Small intestine (tissue), 7 donors: ENCODE data around the gene MBLAC1. TPM values are rescaled to one million over a fixed set of nuclear protein-coding genes. Genes with fewer than 3 reads are reported as not detected.
"Not testable (repeated sequence)": the region's sequence is repeated elsewhere in the genome, so short reads cannot be mapped to it uniquely, and the experiment has no call there.

ENCODE experiments used
- DNase-seq, 2 donors: peaks; one replicate each; pipeline versions ENCODE4 v3.0.0 to v3.0.0-alpha.2; 2013
- FAIRE-seq: peaks from 2 replicates; lab custom pipeline; 2012; peaks lifted over from hg19 to GRCh38; lab: Jason Lieb, UNC
- H3K27ac ChIP-seq, 3 donors: one replicate each; pipeline ENCODE4 v1.5.1; 2013; ENCODE audit warnings: low read length in 2 of 3, mild to moderate bottlenecking in 2 of 3, control low read depth in 1 of 3, inconsistent platforms in 1 of 3, low read depth in 1 of 3, moderate library complexity in 1 of 3
- H3K27me3 ChIP-seq, 3 donors: one replicate each; pipeline ENCODE4 v1.6.1; 2013; ENCODE audit warnings: low read length in 3 of 3, inconsistent platforms in 1 of 3; ENCODE audit not compliant: control insufficient read depth in 3 of 3, insufficient read depth in 3 of 3
- H3K36me3 ChIP-seq, 3 donors: one replicate each; pipeline ENCODE4 v1.6.1; 2013; ENCODE audit warnings: low read length in 3 of 3, inconsistent platforms in 1 of 3, low read depth in 1 of 3, mild to moderate bottlenecking in 1 of 3, moderate library complexity in 1 of 3; ENCODE audit not compliant: control insufficient read depth in 3 of 3, insufficient read depth in 2 of 3
- H3K4me1 ChIP-seq, 3 donors: one replicate each; pipeline ENCODE4 v1.6.1; 2013; ENCODE audit warnings: low read length in 2 of 3, inconsistent platforms in 1 of 3, low read depth in 1 of 3, mild to moderate bottlenecking in 1 of 3, moderate library complexity in 1 of 3; ENCODE audit not compliant: control insufficient read depth in 3 of 3, insufficient read depth in 2 of 3
- H3K4me3 ChIP-seq, 3 donors: one replicate each; pipeline ENCODE4 v1.5.1; 2013; ENCODE audit warnings: low read length in 3 of 3, control low read depth in 1 of 3, inconsistent platforms in 1 of 3, low read depth in 1 of 3, mild to moderate bottlenecking in 1 of 3, moderate library complexity in 1 of 3
- H3K9me3 ChIP-seq, 2 donors: one replicate each; pipeline ENCODE4 v1.6.1; 2013; ENCODE audit warnings: low read depth in 1 of 2, low read length in 1 of 2; ENCODE audit not compliant: control insufficient read depth in 2 of 2, insufficient read depth in 1 of 2
- WGBS, 3 donors: extraction: QIAGEN DNeasy Blood & Tissue Kit; methylation state at CpG; one replicate each; pipeline ENCODE4 v1.1.7; 2013; 5-methylcytosine and 5-hydroxymethylcytosine counted together
- polyA plus RNA-seq, 4 donors: library from polyadenylated mRNA; stranded (reverse) in 3 of 4; unstranded in 1 of 4; fragments of 200-250 nt in 3 of 4; fragments of 120-200 nt in 1 of 4; gene quantifications; one replicate each; pipeline versions ENCODE4 v1.2.1 to v1.2.3, GENCODE V29; 2013
- donor health status: healthy with polysubstance abuse.
- donor health status: control.
- donor health status: control.
- donor health status: Bipolar disorder and iron deficiency.
- donor health status: healthy.

The MBLAC1 gene
- polyA plus RNA-seq, 4 donors = 2.0 to 3.3 (median 2.7) TPM

- no peaks in the 10 kb centered on the region for H3K36me3 ChIP-seq
- 9 to 19% (median 10%) methylated on average over 3 of the region's 3 CpGs for WGBS, 3 donors
- no peaks in the 10 kb centered on the region for H3K27me3 ChIP-seq
- no peak for FAIRE-seq
- no peaks in the 10 kb centered on the region for H3K9me3 ChIP-seq
- peak; percentile 75 to 76 for DNase-seq
- no peak overlapping the region for H3K27ac ChIP-seq
- no peak overlapping the region for H3K4me3 ChIP-seq
- H3K4me1 ChIP-seq = peaks cover 3 to 12% (median 5%) of the 10 kb centered on the region in 3 donors
These were observed 6.0 kb downstream of the MBLAC1 start for GRCh38 chr7:100132697-100133151.

GRCh38 chr7:100137851-100138760 lies 11.3 kb downstream of the MBLAC1 start:
- Histone ChIP-seq H3K4me1 (peaks cover 0 to 7% (median 6%) of the 10 kb centered on the region in 3 donors), H3K27me3 (no peaks in the 10 kb centered on the region), H3K36me3 (no peaks in the 10 kb centered on the region), H3K4me3 (no peak overlapping the region), H3K9me3 (no peaks in the 10 kb centered on the region), H3K27ac (no peak overlapping the region)
- DNase-seq (peak in 1 of 2 donors; percentile 69), FAIRE-seq (no peak)
- 38 to 64% (median 56%) methylated on average over 13 of the region's 13 CpGs for WGBS, 3 donors

- Histone ChIP-seq H3K4me1 (peaks cover 0 to 7% (median 6%) of the 10 kb centered on the region in 3 donors), H3K9me3 (no peaks in the 10 kb centered on the region), H3K27ac (peak overlapping the region in 2 of 3 donors; percentile 55 to 94), H3K27me3 (no peaks in the 10 kb centered on the region), H3K4me3 (no peak overlapping the region), H3K36me3 (no peaks in the 10 kb centered on the region)
- DNase-seq (peak; percentile 69 to 79), FAIRE-seq (no peak)
- 14 to 36% (median 32%) methylated on average over 3 of the region's 3 CpGs for WGBS, 3 donors
These were observed 14.8 kb downstream of the MBLAC1 start for GRCh38 chr7:100141555-100141949.

GRCh38 chr7:100142461-100142860 lies 15.7 kb downstream of the MBLAC1 start:
- no peaks in the 10 kb centered on the region for H3K27me3 ChIP-seq
- 92 to 95% (median 94%) methylated on average over 3 of the region's 3 CpGs for WGBS, 3 donors
- H3K36me3 ChIP-seq = no peaks in the 10 kb centered on the region
- H3K4me3 ChIP-seq = no peak overlapping the region
- H3K4me1 ChIP-seq = peaks cover 0 to 7% (median 6%) of the 10 kb centered on the region in 3 donors
- no peak overlapping the region for H3K27ac ChIP-seq
- H3K9me3 ChIP-seq = no peaks in the 10 kb centered on the region
- no peak for FAIRE-seq
- DNase-seq = no peak

GRCh38 chr7:100146350-100146749 lies 19.6 kb downstream of the MBLAC1 start:
- H3K36me3 ChIP-seq, H3K27ac ChIP-seq, H3K9me3 ChIP-seq, DNase-seq, FAIRE-seq, H3K4me3 ChIP-seq, H3K27me3 ChIP-seq: not testable (repeated sequence)
- whole genome bisulfite sequencing, 3 donors = 79 to 97% (median 88%) methylated on average over 4 of the region's 4 CpGs
- H3K4me1 ChIP-seq = peaks cover 0 to 11% (median 4%) of the 10 kb centered on the region in 3 donors

GRCh38 chr7:100147278-100147677 lies 20.5 kb downstream of the MBLAC1 start:
- no peak overlapping the region for H3K27ac ChIP-seq
- DNase-seq (no peak), FAIRE-seq (no peak)
- peaks cover 0 to 7% (median 0%) of the 10 kb centered on the region in 3 donors for H3K36me3 ChIP-seq
- no peak overlapping the region for H3K4me3 ChIP-seq
- WGBS, 3 donors = 96% methylated on average over 2 of the region's 2 CpGs
- H3K9me3 ChIP-seq = no peaks in the 10 kb centered on the region
- H3K27me3 ChIP-seq = no peaks in the 10 kb centered on the region
- H3K4me1 ChIP-seq = peaks cover 0 to 7% (median 4%) of the 10 kb centered on the region in 3 donors

- H3K9me3 ChIP-seq = no peaks in the 10 kb centered on the region
- WGBS, 3 donors = 5 to 12% (median 8%) methylated on average over 14 of the region's 14 CpGs
- H3K4me3 ChIP-seq = peak overlapping the region; percentile 31 to 47 (median 33)
- DNase-seq (no peak), FAIRE-seq (no peak)
- H3K4me1 ChIP-seq = peaks cover 0 to 12% (median 4%) of the 10 kb centered on the region in 3 donors
- H3K27me3 ChIP-seq = no peaks in the 10 kb centered on the region
- H3K27ac ChIP-seq = peak overlapping the region; percentile 43 to 84 (median 82)
- H3K36me3 ChIP-seq = peaks cover 0 to 13% (median under 1%) of the 10 kb centered on the region in 3 donors
These were observed 21.4 kb downstream of the MBLAC1 start for GRCh38 chr7:100148225-100148558.

- peaks cover 0 to 17% (median 8%) of the 10 kb centered on the region in 3 donors for H3K4me1 ChIP-seq
- no peaks in the 10 kb centered on the region for H3K27me3 ChIP-seq
- H3K27ac ChIP-seq = peak within 1 kb of the TSS; percentile 66 to 92 (median 82)
- H3K4me3 ChIP-seq = peak within 1 kb of the TSS; percentile 67 to 100 (median 83)
- H3K36me3 ChIP-seq = peaks cover 0 to 18% (median 5%) of the 10 kb centered on the region in 3 donors
- DNase-seq (peak; percentile 99 to 100), FAIRE-seq (no peak)
- 0 to 1% (median 1%) methylated on average over 39 to 46 of the region's 46 CpGs for WGBS, 3 donors
- H3K9me3 ChIP-seq = no peaks in the 10 kb centered on the region
These were observed 22.0 kb downstream of the MBLAC1 start, which contains the start of gene LAMTOR4 for GRCh38 chr7:100148559-100149328. LAMTOR4 (plus strand) TSS chr7:100148918; CDS start chr7:100148973, 55 bp downstream.
